Bone marrow (tissue), 2 donors: ENCODE results near the gene KREMEN2.
"Not testable (repeated sequence)": the region's sequence is repeated elsewhere in the genome, so short reads cannot be mapped to it uniquely, and the experiment has no call there.

Experiments
- DNase-seq, 2 donors: peaks; one replicate each; lab custom pipeline; 2025; lab: John Stamatoyannopoulos, UW

KREMEN2 gene

GRCh38 chr16:2963723-2964474, at the start of gene KREMEN2:
Gene KREMEN2, plus strand, starts transcription at chr16:2964275. Its CDS starts 246 bp downstream, at chr16:2964521.
- DNase-seq = no peak

- DNase-seq = no peak
These were observed 48.7 kb upstream of the KREMEN2 start for GRCh38 chr16:2915196-2915929.

GRCh38 chr16:2919511-2920255, 44.4 kb upstream of the KREMEN2 start:
- peak; percentile 8 to 31 for DNase-seq

GRCh38 chr16:2923481-2923880, 40.6 kb upstream of the KREMEN2 start:
- DNase-seq = no peak

- no peak for DNase-seq
These were observed 38.9 kb upstream of the KREMEN2 start for GRCh38 chr16:2924901-2925755.

- DNase-seq = no peak
These were observed 38.0 kb upstream of the KREMEN2 start for GRCh38 chr16:2925951-2926649.

GRCh38 chr16:2926650-2926999, 37.5 kb upstream of the KREMEN2 start:
- no peak for DNase-seq

- peak; percentile 38 to 79 for DNase-seq
These were observed 36.9 kb upstream of the KREMEN2 start for GRCh38 chr16:2927010-2927646.

- DNase-seq = not testable (repeated sequence)
These were observed 35.9 kb upstream of the KREMEN2 start for GRCh38 chr16:2928151-2928550.

- no peak for DNase-seq
These were observed 35.3 kb upstream of the KREMEN2 start for GRCh38 chr16:2928796-2929195.

GRCh38 chr16:2929693-2930092, 34.4 kb upstream of the KREMEN2 start:
- no peak for DNase-seq

GRCh38 chr16:2930236-2930635, 33.8 kb upstream of the KREMEN2 start:
- DNase-seq = no peak

GRCh38 chr16:2931231-2931914, 32.7 kb upstream of the KREMEN2 start:
- DNase-seq = not testable (repeated sequence)

- DNase-seq = no peak
These were observed 30.9 kb upstream of the KREMEN2 start for GRCh38 chr16:2933136-2933535.

GRCh38 chr16:2933701-2934100, 30.4 kb upstream of the KREMEN2 start:
- DNase-seq = no peak

- no peak for DNase-seq
These were observed 29.6 kb upstream of the KREMEN2 start for GRCh38 chr16:2934450-2934849.

- no peak for DNase-seq
These were observed 27.6 kb upstream of the KREMEN2 start for GRCh38 chr16:2936436-2937011.

GRCh38 chr16:2937170-2937569, 26.9 kb upstream of the KREMEN2 start:
- no peak for DNase-seq

GRCh38 chr16:2938206-2938605, 25.9 kb upstream of the KREMEN2 start:
- DNase-seq = no peak

GRCh38 chr16:2939968-2940367, 24.1 kb upstream of the KREMEN2 start:
- DNase-seq = no peak
